HG03469 (cell line): ENCODE results near the gene HASPIN.
"Not testable (repeated sequence)": the region's sequence is repeated elsewhere in the genome, so short reads cannot be mapped to it uniquely, and the experiment has no call there.

Experiments
- ATAC-seq: cut with Tn5 transposase; IDR thresholded peaks from one replicate; pipeline ENCODE4 v1.9.1; 2021; ENCODE audit warnings: mild to moderate bottlenecking, moderate library complexity, moderate number of reproducible peaks; ENCODE audit not compliant: unreplicated experiment

HASPIN gene

DNA sequence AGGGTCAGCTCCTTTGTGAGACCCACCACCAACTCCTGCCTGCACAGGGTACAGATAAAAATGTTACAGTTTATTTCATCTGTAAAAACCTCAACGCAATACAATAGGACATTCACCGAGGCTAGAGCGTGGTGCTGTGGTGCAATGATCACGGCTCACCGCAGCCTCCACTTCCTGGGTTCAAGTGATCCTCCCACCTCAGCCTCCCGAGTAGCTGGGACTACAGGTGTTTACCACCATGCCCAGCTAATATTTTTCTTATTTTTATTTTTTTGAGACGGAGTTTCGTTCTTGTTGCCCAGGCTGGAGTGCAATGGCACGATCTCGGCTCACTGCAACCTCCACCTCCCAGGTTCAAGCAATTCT lies 11.2 kb downstream of the HASPIN start:
- ATAC-seq = not testable (repeated sequence)

DNA sequence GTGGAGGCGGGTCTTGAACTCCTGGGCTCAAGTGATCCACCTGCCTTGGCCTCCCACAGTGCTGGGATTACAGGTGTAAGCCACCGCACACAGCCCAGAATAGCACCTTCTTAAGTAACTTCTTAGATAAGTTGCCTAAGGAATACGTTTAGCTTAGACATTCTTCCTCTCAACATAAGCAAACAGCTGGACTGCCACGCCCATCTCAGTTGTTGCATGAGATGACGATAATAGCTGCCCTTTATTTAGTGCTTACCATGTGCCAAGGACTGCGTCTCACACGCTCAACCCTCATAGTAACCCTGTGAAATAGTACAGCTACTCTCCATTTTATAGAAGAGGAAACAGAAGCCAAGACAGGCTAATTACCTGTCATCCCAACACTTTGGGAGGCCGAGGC lies 11.8 kb downstream of the HASPIN start:
- ATAC-seq = no peak

DNA sequence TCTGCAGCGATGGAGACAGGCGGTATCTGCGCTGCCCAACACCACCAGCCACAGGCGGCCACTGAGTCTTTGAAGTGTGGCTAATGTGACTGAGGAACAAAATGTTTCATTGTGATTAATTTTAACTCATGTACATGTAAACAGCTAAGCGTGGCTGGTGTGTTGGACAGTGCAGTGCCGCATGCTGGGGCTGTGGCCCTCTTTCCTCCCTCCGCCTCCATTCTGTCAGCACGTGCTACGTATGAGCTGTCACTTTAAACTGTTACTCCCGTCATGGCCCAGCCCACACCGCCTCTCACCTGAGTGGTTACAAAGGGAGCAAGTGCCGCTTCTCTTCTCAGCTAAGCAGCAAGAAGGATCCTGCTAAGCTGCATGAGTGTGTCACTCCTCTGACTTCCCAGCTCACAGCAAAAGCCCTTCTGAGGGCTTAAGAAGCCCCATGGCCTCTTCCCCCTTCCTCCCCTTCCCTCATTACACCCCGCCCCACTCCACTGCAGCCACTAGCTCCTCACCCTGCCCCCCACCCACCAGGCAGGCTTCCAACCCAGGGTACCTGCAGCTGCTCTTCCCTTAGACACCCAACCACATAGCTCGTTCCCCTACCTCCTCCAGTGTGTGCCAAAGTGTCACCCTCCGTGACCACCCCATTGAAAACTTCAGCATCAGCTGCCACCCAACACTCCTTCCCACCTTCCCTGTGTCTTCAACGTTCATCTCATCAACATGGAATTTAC lies 15.0 kb downstream of the HASPIN start:
- no peak for ATAC-seq

DNA sequence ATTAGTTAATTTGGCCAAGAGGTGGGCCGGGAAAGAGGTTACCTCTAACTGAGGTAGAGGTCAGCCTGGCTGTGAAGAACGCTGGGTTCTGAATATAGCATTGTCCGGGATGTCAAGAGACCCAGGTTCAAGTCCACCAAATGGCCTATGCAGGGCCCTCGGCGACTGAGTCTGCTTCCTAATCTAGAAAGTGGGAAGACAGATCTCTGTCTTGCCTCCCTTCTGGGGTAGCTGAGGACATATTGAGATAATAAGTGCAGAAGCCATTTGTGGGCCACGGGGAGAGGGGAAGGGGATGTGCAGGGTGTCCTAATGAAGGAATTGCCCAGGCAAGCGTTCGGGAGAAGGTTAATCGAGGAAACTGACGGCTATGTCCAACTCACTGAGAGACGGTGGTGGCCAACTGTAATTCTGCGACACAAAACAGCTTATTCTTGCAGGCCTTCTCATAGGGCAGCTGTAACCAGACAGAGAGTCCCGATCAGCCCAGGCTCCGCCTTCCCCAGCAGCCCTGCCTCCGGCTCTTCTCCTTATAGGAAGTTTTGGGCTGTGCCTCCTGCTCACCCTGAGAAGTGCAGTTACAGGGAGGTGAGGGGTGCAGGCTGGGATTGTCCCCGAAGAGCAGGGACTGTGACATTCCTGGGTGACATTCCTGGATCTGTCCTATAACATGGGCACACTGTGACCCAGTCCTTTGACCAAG lies 15.9 kb downstream of the HASPIN start:
- no peak for ATAC-seq

DNA sequence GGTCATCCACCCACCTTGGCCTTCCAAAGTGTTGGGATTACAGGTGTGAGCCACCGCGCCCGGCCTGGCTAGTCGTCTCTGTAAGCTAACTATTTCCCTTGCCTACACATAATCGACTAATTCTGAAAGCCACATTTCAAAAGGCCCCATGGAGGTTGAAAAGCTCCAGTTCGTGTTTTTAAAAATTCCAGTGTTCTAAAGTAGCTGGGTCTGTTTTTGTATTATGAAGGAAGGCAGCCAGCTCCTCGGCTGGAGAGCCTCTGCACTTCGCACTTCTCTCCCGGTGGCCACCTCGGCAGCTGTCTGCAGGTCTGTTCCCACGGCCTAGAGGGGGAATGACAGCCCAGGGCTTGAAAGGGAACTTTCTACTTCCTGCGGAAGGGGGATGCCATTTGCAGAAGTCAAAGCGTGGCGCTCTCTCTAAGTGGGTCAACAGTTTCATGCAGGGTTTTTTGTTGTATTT lies 16.9 kb downstream of the HASPIN start:
- ATAC-seq = no peak

DNA sequence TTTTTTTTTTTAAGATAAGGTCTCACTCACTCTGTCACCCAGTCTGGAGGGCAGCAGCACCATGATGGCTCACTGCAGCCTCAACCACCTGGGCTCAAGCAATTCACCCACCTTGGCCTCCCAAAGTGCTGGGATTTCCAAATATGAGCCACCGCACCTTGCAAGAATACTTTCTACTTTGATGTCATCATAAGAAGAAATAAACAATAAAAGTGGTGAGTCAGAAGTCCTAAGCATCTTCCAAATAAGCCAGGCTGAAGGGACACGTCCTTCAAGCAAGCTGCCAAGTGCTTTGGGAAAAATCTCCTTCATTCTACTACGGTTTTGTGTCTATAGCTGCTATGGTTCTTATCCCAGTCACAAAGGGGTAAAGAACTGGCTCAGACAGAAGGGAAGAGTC lies 20.3 kb downstream of the HASPIN start:
- no peak for ATAC-seq

DNA sequence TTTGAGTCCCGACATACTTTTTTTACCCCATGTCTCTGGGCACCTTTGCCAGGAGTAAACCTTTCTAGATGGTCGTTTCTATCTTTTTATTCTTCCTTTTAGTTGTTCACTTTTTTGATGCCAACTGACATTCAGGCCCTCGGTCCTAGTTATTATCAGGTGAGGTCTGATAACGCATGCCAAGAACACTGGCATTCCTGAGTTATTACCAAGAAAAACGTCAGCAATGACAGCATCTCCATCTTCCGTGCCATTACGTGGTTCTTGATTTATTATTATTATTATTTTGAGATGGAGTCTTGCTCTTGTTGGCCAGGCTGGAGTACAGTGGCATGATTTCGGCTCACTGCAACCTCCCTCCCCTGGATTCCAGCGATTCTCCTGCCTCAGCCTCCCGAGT lies 21.4 kb downstream of the HASPIN start:
- ATAC-seq = no peak

DNA sequence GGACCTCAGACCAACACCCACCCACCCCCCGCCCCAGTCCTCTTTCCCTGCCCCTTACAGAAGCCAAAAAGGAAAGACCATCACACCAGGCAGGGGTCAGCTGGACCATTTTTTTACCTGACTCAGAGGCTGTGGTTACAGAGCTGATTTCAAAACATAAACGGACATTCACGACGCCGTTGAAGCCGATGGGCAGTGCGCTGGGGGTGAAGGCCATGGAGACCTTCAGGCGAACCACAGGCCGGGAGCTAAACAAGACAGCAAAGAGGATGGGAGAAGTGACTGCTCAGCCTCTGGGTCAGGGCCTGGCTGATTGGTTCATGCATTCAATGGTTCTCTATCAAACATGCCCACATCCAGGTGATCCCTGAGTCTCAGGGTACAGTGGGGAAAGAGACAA lies 24.1 kb downstream of the HASPIN start:
- ATAC-seq = no peak

DNA sequence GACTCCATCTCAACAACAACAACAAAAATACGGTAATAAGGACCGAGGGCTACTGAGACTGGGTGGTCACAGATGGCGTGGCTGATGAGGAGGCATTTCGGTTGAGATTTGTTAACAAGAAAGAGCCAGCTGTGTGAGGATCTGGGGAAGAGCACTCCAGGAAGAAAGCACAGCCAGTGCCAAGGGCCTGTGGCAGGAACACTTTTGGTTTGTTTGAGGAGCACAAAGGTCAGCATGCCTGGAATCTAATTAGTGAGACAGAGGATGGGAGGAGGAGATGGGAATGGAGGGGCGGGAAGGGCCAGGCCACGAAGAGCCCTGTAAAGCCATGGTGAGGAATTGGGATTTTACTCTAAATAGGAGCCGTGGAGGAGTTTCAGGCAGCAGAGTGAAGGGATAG lies 24.9 kb downstream of the HASPIN start:
- ATAC-seq = no peak

DNA sequence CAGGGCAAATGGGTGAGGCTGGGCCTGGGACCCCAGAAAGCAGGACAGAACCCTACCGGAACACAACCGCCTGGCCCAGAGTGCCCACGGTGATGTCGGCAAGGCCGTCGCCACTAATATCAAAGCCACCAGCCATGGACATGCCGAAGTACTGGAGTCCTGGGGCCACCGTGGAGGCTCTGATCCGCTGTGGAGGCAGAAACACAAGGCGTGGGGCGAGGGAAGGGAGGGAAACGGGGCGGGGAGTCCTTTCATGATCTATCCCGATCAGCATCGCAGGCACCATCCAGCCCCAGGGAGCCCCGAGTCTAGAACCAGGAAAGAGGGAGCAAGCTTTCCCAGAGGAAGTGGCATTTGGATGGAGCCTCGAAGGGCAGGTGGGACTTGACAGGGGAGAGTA lies 26.6 kb downstream of the HASPIN start:
- ATAC-seq = no peak

DNA sequence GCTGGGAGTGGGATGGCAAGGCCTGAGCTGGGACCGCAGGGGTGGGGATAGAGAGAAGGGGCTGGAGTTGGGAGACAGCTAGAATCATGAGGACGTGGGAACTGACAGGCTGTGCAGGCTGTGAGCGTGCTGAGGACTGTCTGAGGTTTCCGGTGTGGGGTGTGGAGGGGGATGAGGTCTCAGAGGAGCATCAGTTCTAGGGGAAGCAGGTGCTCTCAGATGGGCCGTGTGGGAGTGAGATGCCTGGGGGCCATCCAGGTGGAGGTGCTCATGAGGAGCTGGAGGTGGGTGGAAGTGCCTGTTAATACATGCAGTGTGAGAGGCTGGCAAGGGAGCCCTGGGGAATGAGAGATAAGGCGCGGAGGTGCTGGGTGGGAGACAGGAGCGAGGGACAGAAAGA lies 27.2 kb downstream of the HASPIN start:
- ATAC-seq = no peak

DNA sequence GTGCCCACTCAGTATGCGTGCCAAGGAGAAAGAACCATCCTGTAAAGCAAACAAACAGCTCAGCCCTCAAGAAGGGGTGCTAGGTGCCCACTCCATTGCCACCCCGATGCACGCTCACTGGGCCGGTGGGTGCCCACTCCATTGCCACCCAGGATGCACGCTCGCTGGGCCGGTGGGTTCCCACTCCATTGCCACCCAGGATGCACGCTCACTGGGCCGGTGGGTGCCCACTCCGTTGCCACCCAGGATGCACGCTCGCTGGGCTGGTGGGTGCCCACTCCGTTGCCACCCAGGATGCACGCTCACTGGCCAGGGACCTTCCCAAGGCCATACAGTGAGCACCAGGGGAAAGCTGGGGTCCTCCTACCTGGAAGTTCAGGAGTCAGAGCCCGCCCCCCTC lies 28.1 kb downstream of the HASPIN start:
- ATAC-seq = no peak

DNA sequence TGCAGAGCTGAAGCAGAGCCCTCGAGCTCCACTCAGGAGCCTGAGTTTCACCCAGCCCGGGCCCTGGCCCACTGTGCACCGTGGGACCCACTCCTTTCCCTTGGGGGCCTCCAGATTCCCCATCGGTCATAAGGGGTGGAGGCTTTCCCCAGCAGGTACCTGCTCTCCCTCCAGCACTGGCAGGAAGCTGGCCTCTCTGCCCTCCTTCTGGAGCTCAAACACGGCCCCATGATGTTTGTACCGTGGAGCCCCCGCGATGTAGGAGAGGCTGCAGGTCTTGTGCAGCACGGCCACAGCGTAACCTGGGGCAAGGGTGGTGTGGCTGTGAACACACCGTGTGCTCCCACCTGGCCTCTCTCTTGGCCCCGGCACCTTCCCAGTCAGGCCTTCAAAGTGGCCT lies 29.9 kb downstream of the HASPIN start:
- no peak for ATAC-seq

DNA sequence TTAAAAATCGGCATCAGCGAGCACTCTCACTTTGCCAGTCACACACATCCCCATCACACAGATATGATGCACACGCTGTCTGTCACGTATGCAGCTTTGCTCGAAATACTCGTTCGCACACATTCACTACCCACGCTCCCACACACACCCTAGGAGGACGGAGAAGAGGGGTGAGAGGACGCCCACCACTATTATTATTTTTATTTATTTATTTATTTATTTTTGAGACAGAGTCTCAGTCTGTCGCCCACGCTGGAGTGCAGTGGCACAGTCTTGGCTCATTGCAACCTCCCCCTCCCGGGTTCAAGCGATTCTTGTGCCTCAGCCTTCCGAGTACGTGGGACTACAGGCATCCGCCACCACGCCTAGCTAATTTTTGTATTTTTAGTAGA lies 30.4 kb downstream of the HASPIN start:
- ATAC-seq = no peak

DNA sequence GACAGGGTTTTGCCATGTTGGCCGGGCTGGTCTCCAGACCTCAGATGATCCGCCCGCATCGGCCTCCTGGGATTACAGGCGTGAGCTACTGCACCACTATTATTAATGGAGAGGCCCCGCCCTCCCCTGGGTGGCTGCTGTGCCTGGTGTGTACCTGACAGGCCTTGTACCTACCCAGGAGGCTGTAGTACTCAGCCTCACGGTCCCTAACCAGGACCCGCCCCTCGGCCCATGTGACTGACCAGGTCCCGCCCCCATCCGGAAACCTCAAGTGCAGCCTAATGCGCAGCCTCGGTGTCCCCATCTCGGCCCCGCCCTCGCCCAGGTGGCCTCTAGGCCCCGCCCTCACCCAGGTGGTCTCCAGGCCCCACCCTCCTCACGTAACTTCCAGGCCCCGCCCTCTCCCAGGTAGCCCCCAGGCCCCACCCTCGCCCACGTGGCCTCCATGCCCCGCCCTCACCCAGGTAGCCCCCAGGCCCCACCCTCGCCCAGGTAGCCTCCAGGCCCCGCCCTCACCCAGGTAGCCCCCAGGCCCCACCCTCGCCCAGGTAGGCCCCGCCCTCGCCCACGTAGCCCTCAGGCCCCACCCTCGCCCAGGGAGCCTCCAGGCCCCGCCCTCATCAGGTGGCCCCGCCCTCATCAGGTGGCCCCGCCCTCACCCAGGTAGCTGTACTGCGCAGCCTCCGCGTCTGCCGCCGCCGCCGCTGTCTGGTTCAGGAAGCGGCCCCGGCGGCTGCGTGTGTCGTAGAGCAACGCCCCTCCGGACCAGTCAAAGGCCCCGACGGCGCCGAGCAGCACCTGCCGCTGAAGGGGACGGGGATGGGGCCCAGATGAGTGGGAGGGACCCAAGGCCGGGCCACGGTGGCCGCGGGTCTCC lies 31.0 kb downstream of the HASPIN start:
- no peak for ATAC-seq

DNA sequence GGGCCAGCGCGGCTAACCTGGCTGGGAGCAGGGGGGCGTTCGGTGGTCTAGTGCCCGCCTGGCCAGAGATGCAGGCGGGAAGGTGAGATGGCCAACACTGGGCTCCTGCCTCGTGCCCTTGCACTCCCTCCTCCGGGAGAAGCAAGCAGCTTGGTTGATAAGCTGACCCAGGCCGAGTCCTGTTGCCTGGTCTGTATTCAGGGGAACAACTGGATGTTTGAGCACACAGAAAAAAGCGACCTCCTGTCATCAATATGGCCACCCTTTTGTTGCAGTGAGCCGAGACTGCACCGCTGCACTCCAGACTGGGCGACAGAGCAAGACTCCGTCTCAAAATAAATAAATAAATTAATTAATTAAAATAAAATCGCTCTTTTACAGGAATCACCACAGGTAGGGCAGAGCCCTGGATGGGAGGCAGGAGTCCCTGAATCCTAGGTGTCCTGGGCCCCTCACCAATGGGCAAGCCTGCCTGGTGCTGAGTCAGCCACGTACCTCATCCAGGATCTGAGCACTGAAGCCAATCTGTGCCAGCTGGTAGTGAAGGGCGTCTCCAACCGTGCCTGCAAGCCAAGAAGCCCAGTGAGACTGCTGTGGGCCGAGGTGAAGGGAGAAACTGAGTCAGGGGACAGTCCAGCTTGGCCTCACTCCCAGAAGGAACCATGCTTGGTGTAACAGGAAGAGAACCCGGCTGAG lies 31.8 kb downstream of the HASPIN start:
- no peak for ATAC-seq

DNA sequence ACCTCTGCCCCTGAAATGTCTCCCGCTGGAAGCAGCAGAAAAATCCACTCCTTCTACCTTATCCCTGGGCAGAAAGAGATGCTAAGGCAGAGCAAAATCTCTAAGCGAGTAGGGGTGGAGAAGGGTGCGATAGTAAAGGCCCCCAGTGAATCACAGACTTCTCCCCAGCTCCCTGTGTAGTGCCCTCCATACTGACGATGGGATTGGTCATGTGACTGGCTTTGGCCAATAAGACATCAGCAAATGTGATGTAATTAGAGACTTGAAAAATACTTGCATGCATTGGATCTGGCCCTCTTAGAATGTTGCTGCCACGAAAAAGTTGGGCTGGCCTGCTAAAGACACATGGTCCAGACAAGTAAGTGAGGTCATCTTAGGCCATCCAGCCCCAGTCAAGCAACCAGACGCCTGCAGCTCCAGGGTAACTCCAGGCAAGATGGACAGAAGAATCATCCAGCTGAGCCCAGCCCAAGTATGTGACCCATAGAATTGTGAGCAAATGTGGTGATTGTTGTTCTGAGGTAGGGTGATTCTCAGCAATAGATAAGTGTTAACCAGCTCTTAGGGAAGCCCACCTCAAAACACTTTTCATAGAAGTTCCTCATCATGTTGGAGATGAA lies 36.0 kb downstream of the HASPIN start:
- no peak for ATAC-seq

DNA sequence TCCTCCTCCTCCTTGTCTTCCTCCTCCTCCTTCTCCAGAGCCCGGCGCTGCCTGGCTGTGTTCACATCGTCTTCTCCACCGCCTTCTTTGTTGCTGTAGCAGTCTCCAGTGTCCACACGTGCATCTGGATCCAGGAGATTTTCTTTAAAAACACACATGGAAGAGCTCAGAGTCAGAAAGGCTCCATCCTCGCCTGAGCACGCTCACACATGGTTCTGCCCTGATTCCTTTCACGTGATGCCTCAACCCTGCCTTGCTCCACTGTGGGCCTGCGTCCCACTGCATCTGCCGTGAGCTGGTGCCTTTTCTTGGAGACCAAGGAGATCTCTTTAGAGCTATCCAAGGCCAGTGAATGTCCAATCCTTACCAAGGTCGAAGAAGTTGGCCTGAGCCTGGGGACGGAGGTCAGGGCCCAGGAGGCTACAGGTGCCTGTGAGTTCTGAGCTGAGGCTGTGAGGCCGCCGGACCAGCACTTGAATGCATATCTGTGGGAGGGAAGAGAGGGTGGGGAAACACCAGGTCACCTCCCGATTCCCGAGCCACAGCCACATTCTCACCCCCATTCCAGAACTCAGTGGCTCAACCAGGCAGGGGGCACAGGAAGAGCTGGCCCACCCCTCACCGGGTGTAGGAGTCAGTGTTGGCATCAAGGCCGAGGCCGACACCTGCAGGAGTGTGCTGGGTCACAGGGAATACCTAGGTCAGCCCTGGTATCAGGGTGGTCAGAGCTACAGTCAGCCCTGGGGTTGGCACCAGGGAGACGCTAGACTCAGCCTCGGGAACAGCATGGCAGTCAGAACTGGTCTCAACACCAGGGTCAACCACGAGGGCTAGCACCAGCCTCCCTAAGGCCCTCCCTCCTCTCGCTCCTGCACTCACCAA lies 37.6 kb downstream of the HASPIN start:
- no peak for ATAC-seq

DNA sequence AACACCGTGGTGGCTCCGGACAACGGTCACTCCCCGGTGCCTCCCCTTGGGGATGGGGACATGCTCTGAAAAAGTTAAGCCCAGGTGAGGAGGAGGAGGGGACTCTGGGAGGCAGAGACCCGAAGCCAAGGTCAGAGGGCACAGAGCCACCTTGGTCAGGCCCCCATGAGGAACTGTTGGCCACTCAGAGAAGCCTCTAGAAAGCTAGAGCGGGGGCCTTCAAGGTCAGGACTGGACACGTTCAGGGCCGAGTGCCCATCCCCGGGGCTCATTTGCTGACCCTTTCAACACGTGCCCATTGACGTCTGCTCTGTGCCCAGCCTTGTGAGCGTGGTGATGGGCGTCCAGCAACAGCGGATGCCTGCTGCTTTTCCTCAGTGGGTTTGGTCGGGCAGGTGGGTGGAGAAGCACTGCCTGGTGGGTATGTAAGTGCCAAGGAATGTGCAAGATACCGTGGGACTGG lies 38.2 kb downstream of the HASPIN start:
- ATAC-seq = no peak
